ENCODE measurements around the gene RSBN1L.
A peak's percentile ranks its signal among the peaks of the same experiment; 100 is the strongest.
"Not testable (repeated sequence)": the region's sequence is repeated elsewhere in the genome, so short reads cannot be mapped to it uniquely, and the experiment has no call there.

RSBN1L gene

DNA sequence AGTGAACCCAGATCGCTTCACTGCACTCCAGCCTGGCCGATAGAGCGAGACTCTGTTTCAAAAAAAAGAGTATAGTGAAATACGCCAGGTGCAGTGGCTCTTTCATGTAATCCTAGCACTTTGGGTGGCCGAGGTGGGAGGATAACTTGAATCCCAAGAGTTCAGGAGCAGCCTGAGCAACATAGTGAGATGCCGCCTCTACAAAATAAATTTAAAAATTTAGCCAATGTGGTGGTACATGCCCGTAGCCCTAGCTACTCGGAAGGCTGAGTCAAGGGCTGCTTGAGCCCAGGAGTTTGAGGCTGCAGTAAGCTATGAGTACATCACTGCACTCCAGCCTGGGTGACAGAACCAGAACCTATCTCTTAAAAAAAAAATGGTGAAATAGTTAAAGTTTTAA is 74.1 kb downstream of the RSBN1L start:
- no peak for DNase-seq (ENCODE audit: low read depth)

DNA sequence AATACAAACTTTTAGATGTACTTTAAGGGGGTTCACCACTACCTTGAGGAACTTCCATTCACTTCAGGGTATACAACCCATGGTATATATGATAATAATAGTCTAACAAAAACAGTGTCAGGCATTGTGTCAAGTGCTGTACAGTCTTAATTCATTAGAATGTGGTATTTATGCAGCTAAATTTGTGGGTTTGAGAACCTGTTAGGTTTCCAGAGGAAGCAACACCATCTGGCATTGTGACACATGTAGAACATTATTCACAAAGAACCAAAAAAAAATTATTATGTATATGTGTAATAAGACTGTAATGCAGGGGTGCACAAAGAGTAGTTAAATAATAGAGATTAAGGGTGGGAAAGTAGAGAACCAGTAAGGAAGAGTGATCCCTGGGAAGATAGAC is 75.6 kb downstream of the RSBN1L start:
- DNase-seq (ENCODE audit: low read depth), result no peak

DNA sequence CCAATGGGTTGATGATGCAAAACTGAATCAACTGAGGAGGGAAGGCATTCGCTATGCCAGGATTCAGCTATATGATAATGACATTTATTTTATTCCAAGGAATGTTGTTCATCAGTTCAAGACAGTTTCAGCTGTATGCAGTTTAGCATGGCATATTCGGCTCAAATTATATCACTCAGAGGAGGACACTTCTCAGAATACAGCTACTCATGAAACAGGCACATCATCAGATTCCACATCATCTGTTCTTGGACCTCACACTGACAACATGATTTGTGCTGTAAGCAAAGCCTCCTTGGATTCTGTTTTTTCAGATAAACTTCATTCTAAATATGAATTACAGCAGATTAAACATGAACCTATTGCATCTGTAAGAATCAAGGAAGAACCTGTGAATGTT is 82.3 kb downstream of the RSBN1L start:
- DNase-seq (ENCODE audit: low read depth), result no peak

DNA sequence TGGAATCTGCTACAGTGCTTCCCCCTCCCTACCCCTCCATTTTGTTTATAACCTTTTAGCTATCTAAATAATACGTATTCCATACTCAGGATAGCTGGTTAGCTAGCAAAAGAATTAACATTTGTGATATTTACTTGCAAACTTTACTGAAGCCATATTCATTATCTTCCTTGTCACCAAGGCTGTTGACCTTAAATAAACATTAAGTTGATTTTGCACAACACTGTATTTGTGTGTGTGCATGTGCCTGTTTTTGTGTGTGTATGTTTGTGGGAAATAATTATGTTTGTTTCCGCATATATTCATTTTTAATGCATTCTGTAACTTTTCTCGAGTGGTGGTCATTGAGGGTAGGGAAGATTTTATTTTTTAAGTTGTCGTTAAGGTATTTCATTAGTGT is 86.1 kb downstream of the RSBN1L start:
- no peak for DNase-seq (ENCODE audit: low read depth)

DNA sequence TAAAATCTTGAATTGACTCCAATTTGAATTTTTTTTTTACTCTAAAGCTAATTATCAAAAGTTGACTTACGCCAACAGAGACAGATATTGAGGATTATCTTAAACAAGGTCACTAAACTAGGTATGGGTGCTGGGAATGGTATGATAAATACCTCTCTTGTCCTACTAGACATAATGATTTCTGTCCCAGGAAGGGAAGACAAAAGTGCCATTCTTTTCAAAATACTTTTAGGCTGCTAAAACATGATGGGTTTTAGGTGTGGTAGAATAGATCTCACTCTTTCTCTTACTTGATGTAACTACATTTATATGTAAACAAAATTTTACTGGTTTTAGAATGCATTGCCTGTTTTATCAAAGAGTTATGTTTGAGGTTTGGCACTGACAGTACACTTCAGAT is 86.9 kb downstream of the RSBN1L start:
- DNase-seq (ENCODE audit: low read depth), result no peak

DNA sequence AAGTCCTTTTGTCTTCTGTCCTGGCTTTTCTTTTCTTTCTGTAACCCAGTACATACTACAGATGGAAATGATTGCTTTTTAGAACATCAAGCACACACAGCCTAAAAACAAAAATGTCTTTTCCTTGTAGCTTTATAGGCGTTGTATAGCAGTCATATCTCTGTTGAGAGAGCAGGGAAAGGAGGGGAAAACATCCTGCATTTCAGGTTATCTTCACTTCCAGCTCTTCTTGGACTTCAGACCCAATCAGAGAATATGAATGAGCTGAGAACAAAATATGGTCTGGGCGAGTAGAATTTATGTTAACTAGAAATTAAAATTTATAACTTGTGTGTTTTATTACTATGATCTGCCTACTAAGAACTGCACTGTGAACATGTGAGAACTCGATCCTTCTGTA is 87.3 kb downstream of the RSBN1L start:
- DNase-seq (ENCODE audit: low read depth), result no peak

DNA sequence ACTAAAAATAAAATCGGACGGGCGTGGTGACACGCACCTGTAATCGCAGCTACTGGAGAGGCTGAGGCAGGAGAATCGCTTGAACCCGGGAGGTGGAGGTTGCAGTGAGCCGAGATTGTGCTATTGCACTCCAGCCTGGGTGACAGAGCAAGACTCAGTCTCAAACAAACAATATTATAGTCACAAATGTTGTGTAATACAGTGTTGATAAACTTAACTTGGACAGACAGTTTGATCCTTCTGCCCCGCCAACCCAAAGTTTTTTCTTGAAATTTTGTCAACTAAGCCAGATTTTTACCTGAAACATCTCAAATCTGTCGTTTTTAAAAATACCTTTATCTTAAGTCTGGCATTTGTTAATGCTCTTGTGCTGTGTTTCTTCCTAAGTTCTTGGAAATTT is 88.2 kb downstream of the RSBN1L start:
- DNase-seq (ENCODE audit: low read depth), result not testable (repeated sequence)

DNA sequence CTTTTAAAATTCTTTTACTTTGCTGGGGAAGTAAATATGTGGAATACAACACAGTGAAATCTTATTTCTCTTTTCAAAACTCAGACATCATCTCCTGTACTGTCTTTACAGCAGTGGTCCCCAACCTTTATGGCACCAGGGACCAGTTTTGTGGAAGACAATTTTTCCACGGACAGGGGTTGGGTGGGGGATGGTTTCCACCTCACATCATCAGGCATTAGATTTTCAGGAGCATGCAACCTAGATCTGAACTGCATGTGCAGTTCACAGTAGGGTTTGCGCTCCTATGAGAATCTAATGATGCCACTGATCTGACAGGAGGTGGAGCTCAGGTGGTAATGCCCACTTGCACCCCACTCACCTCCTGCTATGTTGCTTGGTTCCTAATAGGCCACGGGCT is 89.8 kb downstream of the RSBN1L start:
- no peak for DNase-seq (ENCODE audit: low read depth)

DNA sequence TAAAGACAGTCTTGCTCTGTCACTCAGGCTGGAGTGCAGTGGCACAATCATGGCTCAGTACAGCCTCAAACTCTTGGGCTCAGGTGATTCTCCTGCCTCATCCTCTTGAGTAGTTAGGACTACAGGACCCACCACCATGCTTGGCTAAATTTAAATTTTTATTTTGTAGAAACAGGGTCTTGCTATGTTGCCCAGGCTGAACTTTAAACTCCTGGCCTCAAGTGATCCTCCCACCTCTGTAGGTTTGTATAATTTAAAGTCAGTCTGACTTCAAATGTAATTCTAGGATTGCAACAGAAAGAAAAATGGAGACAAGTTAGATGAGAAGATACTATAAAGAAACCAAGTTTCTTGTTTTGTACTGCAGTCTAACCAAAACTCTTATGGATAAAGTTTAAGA is 90.5 kb downstream of the RSBN1L start:
- no peak for DNase-seq (ENCODE audit: low read depth)

DNA sequence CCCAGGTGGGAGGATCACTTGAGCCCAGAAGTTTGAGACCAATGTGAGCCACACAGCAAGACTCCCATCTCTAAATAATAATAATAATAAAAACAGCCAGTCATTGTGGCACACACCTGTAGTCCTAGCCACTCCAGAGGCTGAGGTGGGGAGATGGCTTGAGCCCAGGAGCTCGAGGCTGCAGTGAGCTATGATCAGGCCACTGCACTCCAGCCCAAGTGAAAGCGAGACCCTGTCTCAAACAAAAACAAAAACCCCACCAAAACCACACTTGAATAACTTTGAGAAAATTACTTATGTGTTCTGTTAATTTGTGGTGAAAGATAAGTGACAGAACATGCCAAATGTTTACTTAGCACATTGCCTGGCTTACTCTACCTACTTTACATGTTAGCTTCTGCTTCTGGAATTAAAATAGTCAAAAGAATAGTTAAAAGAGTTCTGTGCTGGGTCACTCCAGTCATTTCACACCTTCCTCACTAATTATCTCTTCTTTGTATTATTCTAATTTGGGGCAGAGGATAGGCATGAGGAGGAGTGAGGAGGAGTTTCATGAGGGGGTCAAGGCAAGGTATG is 92.2 kb downstream of the RSBN1L start:
- DNase-seq (ENCODE audit: low read depth), result no peak

DNA sequence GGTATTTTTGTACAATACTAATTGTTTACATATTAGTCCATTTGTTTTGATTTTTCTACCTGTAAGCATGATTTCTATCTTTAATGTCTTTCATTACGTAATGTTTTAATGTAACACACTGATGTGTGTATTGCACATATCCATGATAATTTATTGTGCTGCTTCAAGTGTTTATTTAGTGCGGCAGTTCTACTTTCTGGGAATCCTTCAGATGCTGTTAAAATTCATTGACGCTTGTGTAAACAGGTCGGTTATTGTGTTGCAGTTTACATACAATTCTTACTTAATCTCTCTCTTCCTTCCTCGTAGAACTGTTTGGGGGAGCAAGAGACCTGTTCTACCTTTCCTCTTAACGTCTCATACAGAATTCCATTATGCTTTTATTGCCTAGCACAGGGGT is 95.1 kb downstream of the RSBN1L start:
- no peak for DNase-seq (ENCODE audit: low read depth)

DNA sequence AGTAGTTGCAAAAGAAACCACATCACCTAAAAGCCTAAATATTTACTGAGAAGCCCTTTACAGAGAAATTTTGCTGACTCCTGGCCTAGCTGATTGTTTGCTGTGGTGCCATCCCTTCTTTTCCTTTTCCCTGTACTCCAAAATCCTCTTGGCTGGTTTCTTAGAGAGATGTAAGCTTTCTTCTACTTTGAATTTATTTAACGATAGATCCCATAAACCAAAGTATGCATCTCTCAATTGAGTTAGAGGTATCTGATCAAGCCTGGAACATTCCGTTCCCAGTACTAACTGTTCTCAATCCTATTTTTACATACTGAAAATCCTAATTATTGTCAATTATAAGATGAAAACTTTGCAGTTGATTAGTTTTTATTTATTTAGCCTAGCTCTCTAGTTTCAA is 95.7 kb downstream of the RSBN1L start:
- no peak for DNase-seq (ENCODE audit: low read depth)

DNA sequence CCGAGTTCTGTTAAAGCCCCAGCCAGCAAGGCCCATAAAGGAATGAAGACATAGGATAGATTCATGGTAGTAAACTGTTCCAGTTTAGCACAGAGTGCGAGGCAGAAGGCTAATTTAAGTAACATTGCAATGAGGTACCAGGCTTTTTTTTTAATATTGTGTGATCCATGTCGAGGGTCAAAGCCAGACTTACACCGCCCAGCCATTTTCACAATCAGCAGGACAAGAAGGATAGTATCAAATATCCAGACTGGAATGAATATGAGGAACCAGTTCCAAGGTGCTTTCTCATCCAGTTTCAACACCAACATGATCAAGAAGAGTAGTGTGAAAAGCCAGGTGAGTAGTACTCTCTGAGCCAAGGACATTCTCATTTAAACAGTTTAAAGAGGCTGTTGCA is 97.7 kb downstream of the RSBN1L start:
- DNase-seq (ENCODE audit: low read depth), result no peak

DNA sequence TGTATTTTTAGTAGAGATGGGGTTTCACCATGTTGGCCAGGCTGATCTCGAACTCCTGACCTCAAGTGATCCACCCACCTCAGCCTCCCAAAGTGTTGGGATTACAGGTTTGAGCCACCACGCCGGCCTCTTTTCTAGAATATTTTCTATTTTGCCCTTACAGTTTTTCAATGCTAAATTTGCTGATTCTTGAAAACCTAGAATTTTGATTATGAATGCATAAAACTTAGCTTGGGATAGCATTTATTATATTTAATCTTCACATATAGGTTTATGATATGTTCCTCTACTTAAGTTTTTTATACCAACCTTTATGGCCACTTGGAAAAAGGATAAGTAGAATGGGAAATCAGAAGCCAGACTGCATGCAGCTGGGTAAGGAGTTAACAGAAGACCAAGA is 99.8 kb downstream of the RSBN1L start:
- no peak for DNase-seq (ENCODE audit: low read depth)

DNA sequence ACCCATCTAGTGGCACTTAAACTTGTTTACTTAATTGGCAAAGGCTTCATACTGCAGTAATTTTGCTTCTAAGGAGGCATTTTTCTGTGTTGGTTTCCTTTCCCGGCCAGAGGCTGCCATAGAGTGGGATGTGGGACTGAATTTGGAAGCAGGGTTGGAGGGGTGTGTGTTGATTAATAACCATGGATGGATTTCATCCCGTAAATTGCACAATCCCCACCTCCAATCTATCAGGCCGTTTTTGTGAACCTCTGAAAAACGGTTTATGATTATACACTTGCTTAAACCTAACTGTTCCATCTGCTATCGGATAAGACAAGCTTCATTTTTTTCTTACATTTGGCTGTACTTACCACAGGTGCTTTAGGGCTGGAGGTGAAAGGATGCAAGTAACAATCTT is 100.7 kb downstream of the RSBN1L start:
- no peak for DNase-seq (ENCODE audit: low read depth)

DNA sequence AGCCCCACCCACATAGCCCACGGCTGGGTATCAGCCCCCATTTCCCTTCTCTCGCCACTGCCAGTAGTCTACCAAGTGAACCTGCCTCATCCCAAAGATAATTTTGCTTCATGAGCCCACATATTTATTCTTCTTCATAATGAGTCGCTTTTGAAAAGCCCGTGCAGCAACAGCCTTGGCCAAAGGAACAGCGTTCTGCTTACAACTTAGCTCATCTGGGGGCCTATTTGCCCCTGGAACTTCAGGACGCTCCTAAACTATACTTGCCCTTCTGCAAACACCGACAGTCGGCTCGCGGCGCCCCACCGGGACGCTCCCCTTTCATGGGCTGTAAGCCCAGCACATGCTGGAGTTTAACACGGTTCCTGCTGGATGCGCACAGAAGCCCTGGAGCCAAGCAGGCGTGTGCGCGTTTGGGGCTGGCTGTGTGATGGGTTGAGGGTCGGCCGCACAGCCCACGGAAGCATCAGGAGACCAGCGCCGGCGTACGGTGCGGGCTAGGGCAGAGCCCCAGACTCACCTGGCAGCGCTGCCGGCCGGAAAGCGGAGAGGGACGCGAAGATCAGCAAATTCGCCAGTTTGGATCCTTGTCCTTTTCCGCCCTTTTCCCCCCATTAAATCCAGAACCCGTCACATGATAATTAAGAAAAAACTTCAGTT is 101.6 kb downstream of the RSBN1L start:
- no peak for DNase-seq (ENCODE audit: low read depth)

DNA sequence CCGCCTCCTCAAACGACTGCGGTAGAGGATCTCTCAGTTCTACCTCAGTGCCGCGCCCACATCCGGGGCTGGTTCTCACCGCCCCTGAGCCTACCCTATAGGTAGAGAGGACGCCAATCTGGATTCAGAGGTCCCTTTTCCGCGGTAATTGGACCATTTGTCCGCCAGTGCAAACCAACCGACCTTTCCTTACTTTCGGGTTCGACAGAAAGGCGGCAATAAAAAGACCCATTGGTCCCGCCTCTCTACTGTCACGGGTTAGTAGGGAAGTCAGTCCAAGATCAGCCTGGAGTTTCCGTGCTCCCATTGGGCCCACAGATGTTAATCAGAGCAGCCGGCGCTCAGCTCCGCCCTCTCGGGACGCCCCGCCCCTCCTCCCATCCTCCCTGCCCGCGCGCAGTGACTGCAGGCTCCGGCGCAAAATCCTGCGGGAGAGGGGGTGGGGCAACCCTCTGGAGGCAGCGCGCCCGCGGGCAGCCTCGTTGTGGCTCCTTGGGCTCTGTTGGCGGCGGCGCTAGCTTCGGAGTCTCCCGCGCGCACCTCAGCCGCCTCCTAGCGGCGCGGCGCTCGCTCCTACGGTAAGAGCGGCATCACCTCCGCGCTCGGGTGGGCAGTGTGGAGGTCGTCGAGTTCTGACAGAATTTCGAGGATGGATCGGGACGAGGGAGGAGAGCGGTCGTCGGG is 102.3 kb downstream of the RSBN1L start, which contains the start of the genes PHTF2 and TMEM60:
TSS of gene PHTF2 (plus strand) at position 380 of the 684 bp plus-strand sequence.
TSS of gene TMEM60 (minus strand) at position 41 of the 684 bp plus-strand sequence. CDS start 4,061 bp downstream, outside the sequence.
- DNase-seq (ENCODE audit: low read depth), result peak; percentile 86

DNA sequence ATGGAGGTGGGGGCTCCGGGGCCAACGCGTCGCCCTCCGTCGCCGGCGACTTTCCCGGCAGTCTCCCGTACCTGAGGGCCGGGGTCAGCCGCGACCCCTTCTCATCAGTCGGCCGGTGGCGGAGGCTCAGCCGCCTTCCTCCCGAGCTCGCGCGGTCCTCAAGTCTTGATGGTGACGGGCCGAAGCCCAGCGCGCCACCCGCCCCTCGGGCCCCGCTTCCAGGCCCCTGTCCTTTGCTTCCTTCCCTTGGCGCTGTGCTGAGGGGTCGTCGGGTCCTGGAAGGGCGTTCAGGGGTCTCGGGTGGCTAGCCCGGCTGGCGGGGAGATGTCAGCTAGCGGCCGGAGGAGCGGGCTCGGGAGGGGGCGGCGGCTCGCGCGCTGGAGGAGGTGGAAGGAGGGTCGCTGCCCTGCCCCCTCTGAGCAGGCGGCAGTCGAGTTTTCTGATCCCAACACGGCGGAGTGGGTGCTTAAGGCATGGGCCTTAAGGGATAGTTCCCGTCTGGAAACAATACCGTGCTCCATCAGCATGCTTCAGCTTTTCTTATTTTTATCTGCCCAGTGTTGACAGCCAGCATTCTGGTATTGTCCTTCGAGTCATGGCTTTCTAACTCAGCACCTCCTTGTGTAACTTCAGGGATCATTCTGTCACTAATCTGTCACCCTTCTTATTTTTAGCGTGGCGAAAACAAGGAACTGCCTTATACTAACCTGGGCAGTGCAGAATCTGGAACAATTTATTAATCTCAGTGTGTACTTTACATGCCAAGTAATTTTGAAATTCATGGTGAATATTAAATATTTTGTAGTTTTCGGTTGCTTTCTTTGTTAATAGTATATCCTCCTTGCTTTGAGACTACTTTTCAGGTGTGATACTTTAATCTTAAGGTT is 103.1 kb downstream of the RSBN1L start:
- no peak for DNase-seq (ENCODE audit: low read depth)

DNA sequence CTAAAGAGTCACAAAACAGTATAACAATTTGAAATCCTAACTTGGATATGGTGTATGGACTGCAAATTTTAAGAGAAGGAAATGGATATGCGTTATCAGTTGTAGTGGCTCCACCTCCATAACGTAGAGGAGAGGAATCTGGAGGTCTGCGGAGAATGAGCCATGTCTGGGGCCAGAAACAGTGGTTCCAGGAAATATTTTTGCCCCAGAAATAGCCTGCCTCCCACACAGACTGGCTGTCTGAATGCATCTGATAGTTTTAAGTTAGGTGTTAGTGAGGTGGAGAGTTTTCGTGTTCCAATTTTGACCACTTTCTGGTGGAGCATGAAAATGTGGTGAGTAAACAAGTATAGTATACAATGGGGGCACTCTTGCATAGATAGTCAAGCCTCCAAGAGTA is 103.9 kb downstream of the RSBN1L start:
- no peak for DNase-seq (ENCODE audit: low read depth)

DNA sequence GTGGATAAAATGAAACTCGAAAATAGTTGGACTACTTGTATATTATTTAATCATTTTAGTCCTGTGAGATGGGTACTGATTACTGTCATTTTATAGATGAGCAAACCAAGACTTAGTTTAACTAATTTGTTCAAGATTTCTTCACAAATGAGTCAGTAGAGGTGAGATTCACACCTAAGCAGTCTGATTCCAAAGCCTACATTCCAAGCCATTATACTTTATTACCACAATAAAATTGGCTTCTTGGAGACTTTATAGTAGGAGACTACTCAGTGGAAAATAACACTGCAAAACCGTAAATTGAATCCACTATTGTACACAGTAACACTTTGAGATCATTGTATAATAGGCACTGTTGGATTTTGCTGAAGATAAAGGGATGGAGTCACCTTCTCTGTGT is 104.5 kb downstream of the RSBN1L start:
- DNase-seq (ENCODE audit: low read depth), result no peak

DNA sequence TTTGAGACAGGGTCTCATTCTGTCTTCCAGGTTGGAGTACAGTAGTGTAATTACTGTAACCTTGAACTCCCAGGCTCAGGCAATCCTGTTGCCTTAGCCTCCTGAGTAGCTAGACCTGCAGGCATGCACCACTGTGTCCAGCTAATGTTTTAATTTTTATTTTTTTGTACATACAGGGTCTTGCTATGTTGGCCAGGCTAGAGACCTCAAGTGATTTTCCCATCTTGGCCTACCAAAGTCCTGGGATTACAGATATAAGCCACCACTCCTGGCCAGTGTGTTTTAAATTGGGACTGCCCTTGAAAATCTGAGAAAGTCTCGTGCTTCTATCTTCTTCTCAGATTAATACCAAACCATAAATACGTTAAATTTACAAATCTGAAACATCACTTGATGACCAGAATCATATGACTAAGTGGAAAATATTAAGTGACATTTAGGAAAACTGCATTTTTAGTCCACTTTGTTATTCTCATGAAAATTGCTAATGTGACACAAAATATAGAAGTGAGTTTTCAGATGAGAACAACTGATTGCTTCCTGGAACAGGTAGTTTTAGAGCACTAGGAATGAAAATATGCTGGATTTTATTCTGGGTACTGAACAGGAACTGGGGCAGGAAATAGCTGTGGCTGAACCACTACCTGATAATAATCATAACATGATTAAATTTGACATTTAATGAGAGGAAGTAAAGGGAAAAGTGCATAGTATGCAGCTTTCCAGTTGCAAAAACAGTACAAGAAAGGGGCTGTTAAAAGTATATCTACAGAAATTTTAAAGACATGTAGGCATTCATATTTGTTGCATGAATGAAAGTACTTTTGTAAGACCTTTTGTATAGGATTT is 106.5 kb downstream of the RSBN1L start:
- no peak for DNase-seq (ENCODE audit: low read depth)

DNA sequence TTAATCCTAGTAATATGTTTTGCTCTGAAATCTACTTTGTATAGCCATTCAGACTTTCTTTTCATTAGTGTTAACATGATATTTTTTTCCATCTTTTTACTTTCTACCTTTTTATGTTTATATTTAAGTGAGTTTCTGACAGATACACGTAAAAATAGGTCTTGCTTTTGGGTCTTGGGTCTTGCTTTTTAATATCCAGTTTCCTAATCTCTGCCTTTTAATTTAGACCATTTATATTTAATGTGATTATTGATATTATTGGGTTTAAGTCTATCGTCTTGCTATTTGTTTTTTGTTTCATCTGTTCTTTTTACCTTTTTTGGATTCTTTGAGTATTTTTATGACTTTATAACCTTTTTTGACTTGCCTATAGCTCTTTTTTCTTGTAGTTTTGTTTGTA is 110.2 kb downstream of the RSBN1L start:
- DNase-seq (ENCODE audit: low read depth), result no peak

Data from stimulated activated CD4-positive, alpha-beta T cell treated with anti-CD3 and anti-CD28 coated beads, Interleukin-2, amount 100 ng/mL, for 4 hours (primary cell).